Choroid plexus epithelial cell (primary cell): ENCODE results near the gene POU2AF2.
"Not testable (repeated sequence)": the region's sequence is repeated elsewhere in the genome, so short reads cannot be mapped to it uniquely, and the experiment has no call there.

Source experiments
- DNase-seq: peaks from one replicate; pipeline ENCODE4 v3.0.0-alpha.2; 2010; ENCODE audit warnings: low read depth
- H3K4me3 ChIP-seq: 2 replicates; pipeline ENCODE4 v1.5.1; 2011; ENCODE audit warnings: low read depth, mild to moderate bottlenecking, control low read depth, low read length, moderate library complexity
- TF ChIP-seq, protein P1 (sequence below): conservative IDR thresholded peaks from 2 replicates; pipeline ENCODE4 v1.5.1; 2011; ENCODE audit warnings: low read depth, mild to moderate bottlenecking, control low read depth, inconsistent platforms, low read length, moderate library complexity

The POU2AF2 gene

DNA sequence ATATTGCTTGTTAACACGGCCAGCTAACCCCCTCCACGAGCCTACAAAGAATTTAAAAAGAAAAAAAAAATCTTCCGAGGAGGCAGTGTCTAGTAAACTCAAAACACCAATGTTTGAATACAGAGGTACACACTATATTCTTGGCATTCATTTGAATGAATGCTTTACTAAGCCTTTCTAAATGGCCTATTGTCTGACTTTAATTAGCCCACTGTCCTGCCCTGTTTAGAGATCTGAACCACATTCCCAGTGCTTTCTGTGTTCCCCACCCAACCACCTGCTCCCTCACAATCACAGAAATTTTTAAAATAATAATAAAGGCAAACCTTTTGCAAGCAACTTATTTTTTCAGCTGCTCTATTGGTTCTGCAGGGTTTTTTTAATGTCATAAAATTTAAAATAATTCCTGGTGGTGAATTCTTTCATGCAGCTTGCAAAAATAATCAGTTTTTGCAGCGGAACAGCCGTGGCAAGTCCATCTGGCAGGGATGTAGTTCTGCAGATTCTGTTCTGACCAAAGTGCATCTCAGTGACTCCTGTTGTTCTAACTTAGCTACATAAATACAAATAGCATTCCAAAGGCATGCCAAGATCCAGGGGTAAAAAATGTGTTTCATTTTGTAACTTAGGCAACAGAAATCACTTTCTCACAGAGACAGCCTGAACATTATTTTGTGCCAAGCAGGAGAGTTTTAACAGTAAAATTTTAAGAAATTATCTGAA is 23.8 kb downstream of the POU2AF2 start:
- H3K4me3 ChIP-seq, result no peak overlapping the region
- DNase-seq, result peak; percentile 56
- TF ChIP-seq, protein P1, sequence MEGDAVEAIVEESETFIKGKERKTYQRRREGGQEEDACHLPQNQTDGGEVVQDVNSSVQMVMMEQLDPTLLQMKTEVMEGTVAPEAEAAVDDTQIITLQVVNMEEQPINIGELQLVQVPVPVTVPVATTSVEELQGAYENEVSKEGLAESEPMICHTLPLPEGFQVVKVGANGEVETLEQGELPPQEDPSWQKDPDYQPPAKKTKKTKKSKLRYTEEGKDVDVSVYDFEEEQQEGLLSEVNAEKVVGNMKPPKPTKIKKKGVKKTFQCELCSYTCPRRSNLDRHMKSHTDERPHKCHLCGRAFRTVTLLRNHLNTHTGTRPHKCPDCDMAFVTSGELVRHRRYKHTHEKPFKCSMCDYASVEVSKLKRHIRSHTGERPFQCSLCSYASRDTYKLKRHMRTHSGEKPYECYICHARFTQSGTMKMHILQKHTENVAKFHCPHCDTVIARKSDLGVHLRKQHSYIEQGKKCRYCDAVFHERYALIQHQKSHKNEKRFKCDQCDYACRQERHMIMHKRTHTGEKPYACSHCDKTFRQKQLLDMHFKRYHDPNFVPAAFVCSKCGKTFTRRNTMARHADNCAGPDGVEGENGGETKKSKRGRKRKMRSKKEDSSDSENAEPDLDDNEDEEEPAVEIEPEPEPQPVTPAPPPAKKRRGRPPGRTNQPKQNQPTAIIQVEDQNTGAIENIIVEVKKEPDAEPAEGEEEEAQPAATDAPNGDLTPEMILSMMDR, result no peak

DNA sequence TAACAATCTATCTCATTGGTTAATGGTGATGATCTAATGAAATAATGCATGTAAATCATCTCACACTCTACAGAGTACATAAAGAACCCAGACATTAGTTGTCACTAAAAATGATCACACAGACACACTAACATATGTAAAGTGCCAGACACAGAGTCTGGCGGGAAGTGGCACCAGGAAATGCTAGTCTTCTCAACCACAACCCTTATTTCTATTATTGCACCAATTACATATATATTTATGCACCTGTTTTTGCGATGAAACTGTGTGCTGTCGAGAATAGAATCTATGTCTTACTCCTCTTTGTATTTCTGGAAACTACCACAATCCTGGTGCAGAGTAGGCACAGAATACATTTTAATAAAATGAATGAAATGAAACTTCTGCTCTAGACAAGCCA is 26.9 kb downstream of the POU2AF2 start:
- H3K4me3 ChIP-seq, result no peak overlapping the region
- TF ChIP-seq, protein P1, result no peak
- no peak for DNase-seq

DNA sequence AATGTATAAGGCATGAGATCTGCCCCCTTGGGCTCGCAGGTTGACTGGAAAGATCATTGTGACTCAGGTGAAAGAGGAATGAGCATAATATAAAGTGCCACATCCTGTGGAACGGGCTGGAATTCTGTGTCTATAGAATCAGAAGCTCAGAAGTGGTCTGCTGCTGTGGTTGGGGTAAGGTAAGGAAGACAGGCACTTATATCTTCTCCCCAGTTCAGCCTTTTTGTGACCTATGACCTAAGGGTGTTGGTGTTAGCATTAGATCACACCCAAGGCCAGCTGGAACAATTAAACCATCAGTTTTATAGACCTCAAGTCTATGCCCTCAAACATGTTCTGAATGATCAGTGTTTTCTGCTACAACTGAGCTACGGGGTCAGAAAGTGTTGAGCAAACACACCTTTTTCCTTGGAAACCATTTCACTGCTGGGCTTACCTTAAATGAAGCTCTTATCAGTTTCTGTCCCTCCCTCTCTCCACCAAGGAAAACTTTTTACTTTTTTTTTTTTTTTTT is 37.1 kb downstream of the POU2AF2 start:
- TF ChIP-seq, protein P1, result no peak
- H3K4me3 ChIP-seq, result no peak overlapping the region
- DNase-seq, result no peak

DNA sequence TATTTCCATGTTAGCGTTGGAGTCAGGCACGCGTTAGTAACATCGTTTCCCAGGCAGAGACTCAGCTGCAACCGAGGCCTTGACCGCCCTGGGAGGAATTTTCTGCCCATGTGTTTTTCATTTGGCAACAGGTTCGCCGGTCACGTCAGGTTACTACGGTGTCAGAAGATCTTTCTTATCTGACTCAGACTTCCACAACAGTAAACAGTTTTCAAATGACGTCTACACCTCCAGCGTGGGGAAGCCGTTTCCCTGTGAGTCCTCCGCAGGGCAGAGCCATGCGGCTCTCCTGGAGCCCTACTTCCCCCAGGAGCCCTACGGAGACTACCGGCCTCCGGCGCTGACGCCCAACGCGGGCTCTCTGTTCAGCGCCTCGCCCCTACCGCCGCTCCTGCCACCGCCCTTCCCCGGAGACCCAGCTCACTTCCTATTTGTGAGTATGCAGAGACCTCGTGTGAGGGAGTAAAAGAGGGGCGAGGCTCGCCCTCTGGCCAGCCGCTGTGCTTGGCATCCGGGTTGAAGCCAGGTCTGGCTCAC is 38.5 kb downstream of the POU2AF2 start:
- DNase-seq, result peak; percentile 56
- TF ChIP-seq, protein P1, result no peak
- H3K4me3 ChIP-seq, result no peak overlapping the region

DNA sequence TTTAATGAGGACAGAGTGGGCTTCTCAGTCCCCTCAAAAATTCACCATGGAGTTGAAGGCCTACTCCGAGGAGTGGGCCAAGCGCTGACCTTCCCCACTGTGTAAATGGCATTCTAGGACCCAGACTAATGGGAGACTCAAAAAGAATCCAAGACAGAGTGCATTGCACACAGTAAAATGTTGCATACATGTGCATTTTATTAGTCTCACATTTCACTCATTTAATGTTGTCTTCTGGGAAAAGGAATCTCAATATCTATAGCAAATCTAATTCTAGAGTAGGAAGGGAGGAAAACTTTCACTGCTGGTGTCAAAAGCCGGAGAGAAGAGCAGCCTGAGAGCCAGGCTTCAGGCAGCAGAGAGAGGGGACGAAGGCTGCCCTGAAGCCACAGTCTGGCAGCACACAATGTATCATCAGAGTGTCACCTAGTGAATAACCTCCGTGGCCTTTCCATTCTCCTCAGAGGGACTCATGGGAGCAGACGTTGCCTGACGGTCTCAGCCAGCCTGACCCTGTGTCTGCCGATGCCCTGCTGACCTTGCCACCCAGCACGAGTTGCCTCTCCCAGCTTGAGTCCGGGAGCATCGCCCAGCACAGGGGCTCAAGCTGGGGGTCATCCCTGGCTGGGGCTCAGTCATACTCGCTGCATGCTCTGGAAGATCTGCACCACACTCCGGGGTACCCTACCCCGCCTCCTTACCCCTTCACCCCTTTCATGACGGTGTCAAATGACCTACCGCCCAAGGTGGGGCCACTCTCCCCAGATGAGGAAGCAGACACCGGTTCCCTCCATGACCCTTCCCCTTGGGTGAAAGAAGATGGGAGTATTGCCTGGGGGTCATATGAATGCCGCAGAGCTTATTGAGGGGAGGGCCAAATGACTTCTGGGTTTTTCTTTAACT is 39.9 kb downstream of the POU2AF2 start:
- no peak overlapping the region for H3K4me3 ChIP-seq
- TF ChIP-seq, protein P1, result no peak
- DNase-seq, result no peak

DNA sequence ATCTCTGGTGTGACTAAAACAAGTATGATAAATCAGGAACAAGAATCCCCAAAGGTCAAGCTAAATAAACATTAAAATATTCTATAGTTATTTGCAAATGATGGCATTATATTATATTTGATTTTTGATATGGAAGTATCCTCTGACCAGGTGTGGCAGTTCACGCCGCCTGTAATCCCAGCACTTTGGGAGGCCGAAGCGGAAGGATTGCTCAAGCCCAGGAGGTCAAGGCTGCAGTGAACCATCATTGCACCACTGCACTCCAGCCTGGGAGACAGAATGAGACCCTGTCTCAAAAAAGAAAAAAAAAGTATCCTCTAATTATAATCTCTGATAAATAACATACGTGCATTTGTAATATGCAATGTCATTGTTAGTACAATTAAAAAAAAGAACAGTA is 46.2 kb downstream of the POU2AF2 start:
- TF ChIP-seq, protein P1, result no peak

DNA sequence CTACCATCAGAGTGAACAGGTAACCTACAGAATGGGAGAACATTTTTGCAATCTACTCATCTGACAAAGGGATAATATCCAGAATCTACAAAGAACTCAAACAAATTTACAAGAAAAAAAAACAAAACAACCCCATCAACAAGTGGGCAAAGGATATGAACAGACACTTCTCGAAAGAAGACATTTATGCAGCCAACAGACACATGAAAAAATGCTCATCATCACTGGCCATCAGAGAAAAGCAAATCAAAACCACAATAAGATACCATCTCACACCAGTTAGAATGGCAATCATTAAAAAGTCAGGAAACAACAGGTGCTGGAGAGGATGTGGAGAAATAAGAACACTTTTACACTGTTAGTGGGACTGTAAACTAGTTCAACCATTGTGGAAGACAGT is 46.9 kb downstream of the POU2AF2 start:
- H3K4me3 ChIP-seq, DNase-seq: not testable (repeated sequence)

More for the DNA sequence above, 46.2 kb downstream of the POU2AF2 start:
- no peak for DNase-seq
- no peak overlapping the region for H3K4me3 ChIP-seq
